T-cell (primary cell): ENCODE results near the gene IQGAP3. TPM values are rescaled to one million over a fixed set of nuclear protein-coding genes. Genes with fewer than 3 reads are reported as not detected.

Source experiments
- ATAC-seq, 4 experiments: fragments of 200-7000 bp in 3 of 4; fragments of 150-1000 bp in 1 of 4; cut with Tn5 transposase; replicated peaks in 1 of 4; 1 replicate in 3 of 4; 2 replicates in 1 of 4; pipeline ENCODE4 v1.10.0; 2021; ENCODE audit warnings: moderate library complexity in 3 of 4, mild to moderate bottlenecking in 2 of 4, moderate number of reproducible peaks in 1 of 4
- CTCF ChIA-PET, 2 donors: fragments of 300-600 bp; sonication (Branson Sonifier 250); formaldehyde crosslinking; loops; one replicate each; lab custom pipeline; 2022; ENCODE audit warnings: antibody characterized with exemption in 2 of 2; lab: Charles Lee
- POLR2A ChIA-PET, 2 donors: fragments of 300-600 bp; sonication (Branson Sonifier 250); formaldehyde crosslinking; loops; one replicate each; lab custom pipeline; 2022; ENCODE audit warnings: antibody characterized with exemption in 2 of 2; lab: Charles Lee
- DNase-seq, 35 experiments: peaks; one replicate each; pipeline versions ENCODE4 v3.0.0 to v3.0.0-alpha.2; 2013 to 2023
- H3K27ac ChIP-seq: one replicate; pipeline ENCODE4 v1.5.1; 2013; ENCODE audit warnings: low read length
- H3K27me3 ChIP-seq, 2 experiments: replicated peaks in 1 of 2; 1 replicate in 1 of 2; 2 replicates in 1 of 2; pipeline versions ENCODE4 v1.6.1 to v1.7.0; 2013; ENCODE audit warnings: low read length in 1 of 2, mixed read lengths in 1 of 2; ENCODE audit not compliant: control insufficient read depth in 2 of 2, insufficient read depth in 2 of 2; ENCODE audit errors: extremely low read depth in 1 of 2
- H3K36me3 ChIP-seq, 2 donors: 1 replicate in 1 of 2; 2 replicates in 1 of 2; pipeline versions ENCODE4 v1.6.1 to v1.7.0; 2013; ENCODE audit warnings: low read length in 1 of 2; ENCODE audit not compliant: control insufficient read depth in 2 of 2, insufficient read depth in 1 of 2; ENCODE audit errors: extremely low read depth in 1 of 2
- H3K4me1 ChIP-seq, 2 experiments: 1 replicate in 1 of 2; 2 replicates in 1 of 2; pipeline versions ENCODE4 v1.6.1 to v1.7.0; 2013; ENCODE audit warnings: low read length in 2 of 2, mixed read lengths in 1 of 2; ENCODE audit not compliant: insufficient read depth in 2 of 2, control insufficient read depth in 1 of 2; ENCODE audit errors: extremely low read depth in 1 of 2
- H3K4me3 ChIP-seq, 2 donors: 1 replicate in 1 of 2; 2 replicates in 1 of 2; pipeline versions ENCODE4 v1.5.1 to v1.7.0; 2013; ENCODE audit warnings: mild to moderate bottlenecking in 2 of 2, low read length in 1 of 2, moderate library complexity in 1 of 2; ENCODE audit not compliant: control insufficient read depth in 1 of 2; ENCODE audit errors: extremely low read depth in 1 of 2
- H3K9me3 ChIP-seq: 2 replicates; pipeline ENCODE4 v1.7.0; 2013
- H3K27ac Mint-ChIP-seq, 2 donors: one replicate each; pipeline ENCODE4 v1.8.0; 2020 to 2021; ENCODE audit warnings: mild to moderate bottlenecking in 2 of 2, mixed read lengths in 2 of 2
- H3K27me3 Mint-ChIP-seq, 2 donors: one replicate each; pipeline ENCODE4 v1.8.0; 2021 to 2022; ENCODE audit warnings: mixed read lengths in 2 of 2
- H3K36me3 Mint-ChIP-seq: one replicate; pipeline ENCODE4 v1.8.0; 2021; ENCODE audit warnings: mixed read lengths
- H3K4me1 Mint-ChIP-seq, 3 donors: one replicate each; pipeline ENCODE4 v1.8.0; 2020 to 2022; ENCODE audit warnings: mixed read lengths in 3 of 3, mild to moderate bottlenecking in 1 of 3
- H3K4me3 Mint-ChIP-seq, 3 donors: one replicate each; pipeline ENCODE4 v1.8.0; 2020 to 2022; ENCODE audit warnings: mild to moderate bottlenecking in 3 of 3, mixed read lengths in 3 of 3, moderate library complexity in 3 of 3
- H3K9me3 Mint-ChIP-seq, 3 donors: one replicate each; pipeline ENCODE4 v1.8.0; 2020 to 2022; ENCODE audit warnings: mixed read lengths in 3 of 3
- WGBS: methylation state at CpG from one replicate; pipeline ENCODE4 v1.1.5; 2013; ENCODE audit warnings: missing lambda C conversion rate; ENCODE audit not compliant: insufficient coverage; 5-methylcytosine and 5-hydroxymethylcytosine counted together
- total RNA-seq, 35 experiments: library from RNA in 6 of 35; stranded (reverse) in 6 of 35; fragments of 120-200 nt in 1 of 35; gene quantifications; one replicate each; pipeline versions ENCODE4 v1.2.1 to v1.2.4 and lab custom pipeline; 2013 to 2026

The IQGAP3 gene
- total RNA-seq, 5 donors from 2014 or later (not counting 1 experiment from before 2014, with no cell fraction given): 0.13 to 0.19 (median 0.18) TPM; not detected in 1

DNA sequence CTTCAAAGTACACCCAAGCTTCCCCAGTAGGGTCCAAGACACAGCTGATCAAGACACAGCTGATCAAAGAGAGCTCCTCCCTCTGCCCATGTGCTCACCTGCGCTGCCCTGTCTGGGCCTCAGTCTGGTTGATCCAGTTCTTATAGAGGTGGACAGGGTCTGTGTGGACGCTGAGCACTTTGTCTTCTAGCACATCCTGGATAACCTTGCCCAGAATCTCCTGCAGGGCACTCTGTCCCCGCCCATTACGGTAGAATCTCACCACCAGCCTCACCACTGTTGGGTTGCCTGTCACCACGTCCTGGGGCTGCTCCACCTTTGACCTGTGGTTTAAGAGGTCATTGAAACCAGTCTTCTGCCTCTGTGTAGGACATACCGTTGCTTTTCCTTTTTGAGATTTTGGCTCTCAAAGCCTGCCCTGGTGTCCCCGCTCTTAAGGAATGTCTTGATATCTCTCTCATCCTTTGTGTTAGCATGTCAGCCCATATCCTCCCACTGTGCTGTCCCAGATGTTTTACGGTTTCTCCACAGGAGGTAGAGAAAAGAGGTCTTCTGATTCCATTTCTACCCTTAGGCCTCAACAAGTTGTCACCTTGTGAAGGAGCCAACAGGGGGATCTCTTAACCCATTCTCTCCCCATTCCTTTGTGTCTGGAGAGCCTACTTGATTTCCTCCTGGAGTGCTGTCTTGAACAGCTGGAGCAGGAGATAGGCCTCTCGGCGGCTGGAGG lies 33.5 kb downstream of the IQGAP3 start:
- ATAC-seq (no peak), DNase-seq (no peak)
- Mint-ChIP-seq H3K27me3 (no peaks in the 10 kb centered on the region), H3K9me3 (no peaks in the 10 kb centered on the region), H3K36me3 (no peaks in the 10 kb centered on the region), H3K4me1 (no peaks in the 10 kb centered on the region), H3K27ac (no peak overlapping the region), H3K4me3 (no peak overlapping the region)
- Histone ChIP-seq H3K4me3 (no peak overlapping the region), H3K27ac (no peak overlapping the region), H3K36me3 (no peaks in the 10 kb centered on the region), H3K9me3 (no peaks in the 10 kb centered on the region), H3K4me1 (no peaks in the 10 kb centered on the region), H3K27me3 (peaks cover 0 to 5% of the 10 kb centered on the region in 2 experiments)
- 85% methylated on average over 6 of the region's 10 CpGs for WGBS
- POLR2A ChIA-PET: no interaction called here
- CTCF ChIA-PET: no interaction called here

GRCh38 chr1:156537027-156537426 lies 35.3 kb downstream of the IQGAP3 start:
- Histone ChIP-seq H3K27ac (no peak overlapping the region), H3K36me3 (no peaks in the 10 kb centered on the region), H3K4me3 (no peak overlapping the region), H3K27me3 (peaks cover 0 to 5% of the 10 kb centered on the region in 2 experiments), H3K4me1 (no peaks in the 10 kb centered on the region), H3K9me3 (no peaks in the 10 kb centered on the region)
- 100% methylated on average over 4 of the region's 9 CpGs for WGBS
- ChIA-PET POLR2A (no interaction called here), CTCF (interaction anchor here in 1 of 2 donors (1.0 kb wide), 1 partner anchor 35 kb away, joined by 3 read pairs; no protein-coding TSS in a partner anchor)
- no peak overlapping the region for H3K27ac Mint-ChIP-seq
- no peaks in the 10 kb centered on the region for H3K9me3 Mint-ChIP-seq
- H3K4me3 Mint-ChIP-seq: no peak overlapping the region
- H3K4me1 Mint-ChIP-seq: no peaks in the 10 kb centered on the region
- no peaks in the 10 kb centered on the region for H3K27me3 Mint-ChIP-seq
- H3K36me3 Mint-ChIP-seq: no peaks in the 10 kb centered on the region
- ATAC-seq: no peak
- DNase-seq: no peak

GRCh38 chr1:156534424-156535060 lies 37.8 kb downstream of the IQGAP3 start:
- Histone ChIP-seq H3K36me3 (no peaks in the 10 kb centered on the region), H3K27ac (no peak overlapping the region), H3K4me3 (no peak overlapping the region), H3K4me1 (no peaks in the 10 kb centered on the region), H3K9me3 (no peaks in the 10 kb centered on the region), H3K27me3 (peaks cover 0 to 5% of the 10 kb centered on the region in 2 experiments)
- H3K36me3 Mint-ChIP-seq: no peaks in the 10 kb centered on the region
- no peak for DNase-seq
- no peaks in the 10 kb centered on the region for H3K9me3 Mint-ChIP-seq
- ATAC-seq: no peak
- H3K4me1 Mint-ChIP-seq: no peaks in the 10 kb centered on the region
- H3K27me3 Mint-ChIP-seq: no peaks in the 10 kb centered on the region
- no peak overlapping the region for H3K4me3 Mint-ChIP-seq
- CTCF ChIA-PET: interaction anchor here in 1 of 2 donors (1.5 kb wide), 1 partner anchor 54 kb away, joined by 4 read pairs; no protein-coding TSS in a partner anchor
- H3K27ac Mint-ChIP-seq: no peak overlapping the region
- 95% methylated on average over 9 of the region's 12 CpGs for WGBS
- POLR2A ChIA-PET: no interaction called here

DNA sequence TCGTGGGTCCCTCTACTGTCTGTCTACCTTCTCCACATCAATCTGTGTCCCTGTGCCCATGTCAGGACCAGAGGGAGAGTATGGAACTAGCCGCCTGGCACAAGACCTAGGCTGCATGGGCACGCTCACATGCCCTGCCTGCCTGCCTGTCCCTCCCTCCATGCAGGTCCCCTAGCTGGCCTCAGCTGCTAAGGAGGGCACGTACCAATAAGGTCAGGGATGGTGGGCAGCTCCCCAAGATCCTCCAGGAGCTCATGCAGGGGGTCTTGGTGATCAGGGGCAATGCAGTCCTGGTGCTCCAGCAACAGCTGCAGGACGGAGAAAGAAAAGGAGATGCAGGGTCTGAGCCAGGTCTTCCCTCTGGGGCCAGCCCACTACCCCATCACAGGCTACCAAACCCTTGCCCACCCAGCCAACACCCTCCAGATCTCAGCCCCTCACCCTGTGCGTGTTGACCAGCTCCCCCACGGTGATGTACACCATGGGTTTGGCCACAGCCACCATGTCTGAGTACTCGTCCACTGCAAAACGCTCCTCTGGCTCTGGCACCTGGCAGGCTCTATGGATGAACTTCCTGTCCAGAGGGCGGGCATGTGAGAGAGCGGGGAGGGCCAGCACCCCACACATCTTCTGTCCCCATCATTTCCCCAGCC lies 38.7 kb downstream of the IQGAP3 start:
- no peaks in the 10 kb centered on the region for H3K36me3 Mint-ChIP-seq
- no peaks in the 10 kb centered on the region for H3K9me3 Mint-ChIP-seq
- ChIA-PET POLR2A (no interaction called here), CTCF (interaction anchor here in 1 of 2 donors (0.5 kb wide), 1 partner anchor 180 kb away, joined by 3 read pairs; no protein-coding TSS in a partner anchor)
- Histone ChIP-seq H3K4me3 (no peak overlapping the region), H3K27ac (no peak overlapping the region), H3K27me3 (peaks cover 0 to 5% of the 10 kb centered on the region in 2 experiments), H3K4me1 (peaks cover 0 to 3% of the 10 kb centered on the region in 2 experiments), H3K36me3 (no peaks in the 10 kb centered on the region), H3K9me3 (no peaks in the 10 kb centered on the region)
- no peak overlapping the region for H3K4me3 Mint-ChIP-seq
- no peak for DNase-seq
- H3K27me3 Mint-ChIP-seq: no peaks in the 10 kb centered on the region
- ATAC-seq: no peak
- no peak overlapping the region for H3K27ac Mint-ChIP-seq
- peaks cover 0 to 2% (median under 1%) of the 10 kb centered on the region in 3 donors for H3K4me1 Mint-ChIP-seq
- 85% methylated on average over 9 of the region's 11 CpGs for WGBS

DNA sequence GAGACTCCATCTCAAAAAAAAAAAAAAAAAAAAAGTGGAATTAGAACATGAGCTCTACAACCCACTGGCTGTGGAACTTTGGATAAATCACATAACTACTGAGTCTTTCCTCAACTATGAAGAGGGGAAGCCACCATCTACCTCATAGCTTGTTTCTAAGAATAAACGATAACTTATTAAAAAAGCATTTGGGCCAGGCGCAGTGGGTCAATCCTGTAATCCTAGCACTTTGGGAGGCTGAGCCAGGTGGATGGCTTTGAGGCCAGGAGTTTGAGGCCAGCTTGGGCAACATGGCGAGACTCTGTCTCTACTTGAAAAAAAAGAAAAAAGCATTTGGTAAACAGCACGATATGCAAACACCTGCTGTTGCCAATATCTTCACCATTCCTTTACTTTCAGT lies 40.0 kb downstream of the IQGAP3 start:
- DNase-seq: no peak
- Histone ChIP-seq H3K36me3 (no peaks in the 10 kb centered on the region), H3K27me3 (peaks cover 0 to 5% of the 10 kb centered on the region in 2 experiments), H3K4me1 (peaks cover 0 to 11% of the 10 kb centered on the region in 2 experiments), H3K4me3 (no peak overlapping the region), H3K27ac (no peak overlapping the region), H3K9me3 (no peaks in the 10 kb centered on the region)
- no peak for ATAC-seq
- ChIA-PET POLR2A (interaction anchor here (0.6 to 0.7 kb wide), 3 partner anchors 34 to 59 kb away, joined by 3 to 10 read pairs (median 6); partner anchors contain the start of gene NAXE (in 1 of the 2)), CTCF (interaction anchor here in 1 of 2 donors (0.6 to 0.7 kb wide), 2 partner anchors 188 to 610 kb away, joined by 3 to 5 read pairs; no protein-coding TSS in a partner anchor)
- Mint-ChIP-seq H3K9me3 (no peaks in the 10 kb centered on the region), H3K4me3 (no peak overlapping the region), H3K27me3 (no peaks in the 10 kb centered on the region), H3K36me3 (no peaks in the 10 kb centered on the region), H3K4me1 (peaks cover 8 to 14% (median 10%) of the 10 kb centered on the region in 3 donors), H3K27ac (no peak overlapping the region)
- 100% methylated on average over 2 of the region's 4 CpGs for WGBS

DNA sequence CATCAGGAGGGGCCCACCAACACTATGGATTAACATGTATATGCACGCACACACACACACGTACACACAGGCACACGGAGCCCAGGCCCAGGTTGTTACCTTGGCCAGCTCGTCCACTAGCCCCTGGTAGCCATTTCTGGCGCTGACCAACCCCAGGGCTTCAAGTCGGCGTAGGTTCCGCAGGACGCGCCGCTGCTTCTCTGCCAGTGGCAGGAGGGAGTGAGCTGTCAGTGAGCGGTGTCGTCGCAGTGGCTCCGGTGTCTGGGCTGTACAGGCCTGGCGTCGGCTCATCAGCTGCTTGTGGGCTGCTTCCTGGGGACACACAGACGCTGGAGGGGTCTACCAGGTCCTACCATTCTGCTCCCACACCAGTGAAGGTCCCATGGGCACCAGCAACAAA lies 42.4 kb downstream of the IQGAP3 start:
- no peak overlapping the region for H3K4me3 ChIP-seq
- H3K9me3 ChIP-seq: no peaks in the 10 kb centered on the region
- peaks cover 0 to 5% of the 10 kb centered on the region in 2 experiments for H3K27me3 ChIP-seq
- peaks cover 22 to 29% (median 22%) of the 10 kb centered on the region in 3 donors for H3K4me1 Mint-ChIP-seq
- H3K27ac ChIP-seq: no peak overlapping the region
- no peak overlapping the region for H3K4me3 Mint-ChIP-seq
- 90% methylated on average over 11 of the region's 18 CpGs for WGBS
- H3K36me3 Mint-ChIP-seq: no peaks in the 10 kb centered on the region
- CTCF ChIA-PET: no interaction called here
- peaks cover 2 to 20% of the 10 kb centered on the region in 2 experiments for H3K4me1 ChIP-seq
- POLR2A ChIA-PET: no interaction called here
- no peaks in the 10 kb centered on the region for H3K9me3 Mint-ChIP-seq
- no peaks in the 10 kb centered on the region for H3K36me3 ChIP-seq
- no peak for ATAC-seq
- DNase-seq: no peak
- H3K27me3 Mint-ChIP-seq: no peaks in the 10 kb centered on the region
- H3K27ac Mint-ChIP-seq: no peak overlapping the region
